GM18508 (cell line): ENCODE measurements around the gene SRSF2.

Source experiments
- ATAC-seq: cut with Tn5 transposase; IDR thresholded peaks from one replicate; pipeline ENCODE4 v1.9.1; 2021; ENCODE audit warnings: moderate number of reproducible peaks; ENCODE audit not compliant: insufficient read depth, unreplicated experiment

SRSF2 gene

DNA sequence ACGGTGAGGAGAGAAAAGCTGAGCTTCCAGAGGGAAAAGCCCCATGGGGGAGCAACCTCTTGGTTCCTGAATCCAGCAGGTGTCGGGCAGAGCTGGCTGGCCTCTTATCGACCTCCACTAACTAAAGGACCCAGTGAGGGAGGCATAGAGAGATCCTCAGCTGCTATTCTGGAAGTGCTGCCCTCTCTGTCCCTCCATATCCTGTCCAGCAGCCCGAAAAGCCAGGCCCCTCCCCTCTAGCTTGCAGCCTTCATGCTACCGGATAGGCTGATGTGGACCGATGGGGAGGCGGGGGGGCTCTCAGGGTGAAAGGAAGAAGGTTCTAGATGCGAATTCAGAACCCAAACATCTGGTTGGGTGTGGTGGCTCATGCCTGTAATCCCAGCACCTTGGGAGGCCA lies 51.3 kb downstream of the SRSF2 start:
- ATAC-seq = no peak

DNA sequence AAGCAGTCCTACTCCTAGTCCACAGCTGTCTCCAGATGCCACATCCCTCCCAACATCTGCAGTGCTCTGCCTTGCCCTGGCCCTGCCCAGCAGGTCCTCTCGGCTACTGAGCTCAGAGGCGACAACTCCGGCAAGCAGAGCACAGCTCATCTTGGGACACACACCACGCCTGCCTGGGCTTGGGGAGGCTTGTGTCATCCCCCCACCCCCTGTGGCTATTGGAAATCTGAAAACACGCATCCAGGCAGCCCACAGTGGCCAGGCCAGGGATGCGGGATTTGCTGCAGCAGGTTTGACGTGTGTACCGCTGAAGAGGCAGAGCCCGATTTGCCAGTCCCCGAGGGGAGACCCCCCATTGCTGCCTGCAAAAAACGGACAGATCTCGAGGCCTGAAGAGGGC lies 51.8 kb downstream of the SRSF2 start:
- ATAC-seq = no peak

GRCh38 chr17:76684756-76685155 lies 52.4 kb downstream of the SRSF2 start:
- ATAC-seq = no peak
